ENCODE data around the gene RAD51B.

RAD51B gene

GRCh38 chr14:68548194-68549076 is 728.9 kb downstream of the RAD51B start:
- DNase-seq (ENCODE audit: insufficient read length, low spot score) (no peak), FAIRE-seq (no peak)
- no peak for TF ChIP-seq POU2F2 (IDR thresholded peaks at IDR 0.05; ENCODE audit: low read depth, low read length)
- TF ChIP-seq TAF1 (IDR thresholded peaks at IDR 0.05; ENCODE audit: low read depth, low read length): no peak
- no peak for TF ChIP-seq POLR2AphosphoS5 (IDR thresholded peaks at IDR 0.05; ENCODE audit: low read depth, low read length)
- no peak for TF ChIP-seq POLR2A (IDR thresholded peaks at IDR 0.05; ENCODE audit: low read depth, low read length)
- no peak for TF ChIP-seq PAX5 (IDR thresholded peaks at IDR 0.05; ENCODE audit: insufficient read depth, low read length, severe bottlenecking)
- no peak for TF ChIP-seq SPI1 (IDR thresholded peaks at IDR 0.05; ENCODE audit: low read depth, low read length)

GRCh38 chr14:68550338-68550715 is 730.7 kb downstream of the RAD51B start:
- no peak for TF ChIP-seq PAX5 (IDR thresholded peaks at IDR 0.05; ENCODE audit: insufficient read depth, low read length, severe bottlenecking)
- TF ChIP-seq SPI1 (IDR thresholded peaks at IDR 0.05; ENCODE audit: low read depth, low read length): no peak
- TF ChIP-seq POU2F2 (IDR thresholded peaks at IDR 0.05; ENCODE audit: low read depth, low read length): no peak
- TF ChIP-seq POLR2A (IDR thresholded peaks at IDR 0.05; ENCODE audit: low read depth, low read length): no peak
- TF ChIP-seq TAF1 (IDR thresholded peaks at IDR 0.05; ENCODE audit: low read depth, low read length): no peak
- no peak for TF ChIP-seq POLR2AphosphoS5 (IDR thresholded peaks at IDR 0.05; ENCODE audit: low read depth, low read length)
- DNase-seq (ENCODE audit: insufficient read length, low spot score) (no peak), FAIRE-seq (no peak)

GRCh38 chr14:68551045-68551683 is 731.6 kb downstream of the RAD51B start:
- DNase-seq (ENCODE audit: insufficient read length, low spot score) (no peak), FAIRE-seq (no peak)
- TF ChIP-seq PAX5 (IDR thresholded peaks at IDR 0.05; ENCODE audit: insufficient read depth, low read length, severe bottlenecking) (no peak), POLR2A (IDR thresholded peaks at IDR 0.05; ENCODE audit: low read depth, low read length) (no peak), TAF1 (IDR thresholded peaks at IDR 0.05; ENCODE audit: low read depth, low read length) (no peak), POLR2AphosphoS5 (IDR thresholded peaks at IDR 0.05; ENCODE audit: low read depth, low read length) (no peak), POU2F2 (IDR thresholded peaks at IDR 0.05; ENCODE audit: low read depth, low read length) (no peak), SPI1 (IDR thresholded peaks at IDR 0.05; ENCODE audit: low read depth, low read length) (no peak)

- DNase-seq (ENCODE audit: insufficient read length, low spot score) (no peak), FAIRE-seq (no peak)
- TF ChIP-seq TAF1 (IDR thresholded peaks at IDR 0.05; ENCODE audit: low read depth, low read length) (no peak), SPI1 (IDR thresholded peaks at IDR 0.05; ENCODE audit: low read depth, low read length) (no peak), POU2F2 (IDR thresholded peaks at IDR 0.05; ENCODE audit: low read depth, low read length) (no peak), POLR2AphosphoS5 (IDR thresholded peaks at IDR 0.05; ENCODE audit: low read depth, low read length) (no peak), POLR2A (IDR thresholded peaks at IDR 0.05; ENCODE audit: low read depth, low read length) (no peak), PAX5 (IDR thresholded peaks at IDR 0.05; ENCODE audit: insufficient read depth, low read length, severe bottlenecking) (no peak)
These were observed 732.5 kb downstream of the RAD51B start for GRCh38 chr14:68552075-68552474.

- no peak for FAIRE-seq
- 0 out of 2 replicates have a peak, but pooled peaks have one; percentile 4 for TF ChIP-seq SPI1 (IDR thresholded peaks at IDR 0.05; ENCODE audit: low read depth, low read length)
- TF ChIP-seq POLR2AphosphoS5 (IDR thresholded peaks at IDR 0.05; ENCODE audit: low read depth, low read length): no peak
- no peak for DNase-seq (ENCODE audit: insufficient read length, low spot score)
These were observed 733.0 kb downstream of the RAD51B start for GRCh38 chr14:68552602-68553001.

DNA sequence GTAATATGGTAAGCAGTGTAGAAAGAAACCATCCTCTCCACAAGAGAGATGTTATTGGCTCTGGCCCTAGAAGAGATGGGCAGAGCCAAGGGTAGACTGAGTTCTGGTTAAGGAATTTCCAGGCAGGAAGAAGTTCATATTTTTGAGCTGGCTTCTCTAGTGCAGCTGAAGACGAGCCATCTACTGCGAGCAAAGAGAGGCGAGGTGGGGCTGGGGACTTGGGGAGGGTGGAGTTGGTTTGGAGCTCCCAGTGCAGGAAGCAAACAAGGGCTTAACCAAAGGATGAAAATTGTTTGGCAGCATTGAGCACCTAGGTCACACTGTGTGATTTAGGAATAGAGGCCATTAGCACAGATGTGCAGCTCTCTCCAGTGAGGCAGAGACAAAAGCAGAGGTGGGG is 733.7 kb downstream of the RAD51B start:
- DNase-seq (ENCODE audit: insufficient read length, low spot score): no peak
- no peak for FAIRE-seq
- TF ChIP-seq POLR2AphosphoS5 (IDR thresholded peaks at IDR 0.05; ENCODE audit: low read depth, low read length) (no peak), TAF1 (IDR thresholded peaks at IDR 0.05; ENCODE audit: low read depth, low read length) (no peak)

- DNase-seq (ENCODE audit: insufficient read length, low spot score): no peak
These were observed 734.7 kb downstream of the RAD51B start for GRCh38 chr14:68554231-68554630.

GRCh38 chr14:68556253-68556652 is 736.7 kb downstream of the RAD51B start:
- no peak for DNase-seq (ENCODE audit: insufficient read length, low spot score)
- TF ChIP-seq SPI1 (IDR thresholded peaks at IDR 0.05; ENCODE audit: low read depth, low read length) (no peak), POLR2A (IDR thresholded peaks at IDR 0.05; ENCODE audit: low read depth, low read length) (no peak), TAF1 (IDR thresholded peaks at IDR 0.05; ENCODE audit: low read depth, low read length) (no peak), POLR2AphosphoS5 (IDR thresholded peaks at IDR 0.05; ENCODE audit: low read depth, low read length) (no peak), POU2F2 (IDR thresholded peaks at IDR 0.05; ENCODE audit: low read depth, low read length) (no peak), PAX5 (IDR thresholded peaks at IDR 0.05; ENCODE audit: insufficient read depth, low read length, severe bottlenecking) (no peak)
- FAIRE-seq: no peak

More at GRCh38 chr14:68554231-68554630, 734.7 kb downstream of the RAD51B start:
- no peak for TF ChIP-seq TAF1 (IDR thresholded peaks at IDR 0.05; ENCODE audit: low read depth, low read length)
- TF ChIP-seq POU2F2 (IDR thresholded peaks at IDR 0.05; ENCODE audit: low read depth, low read length): no peak
- TF ChIP-seq PAX5 (IDR thresholded peaks at IDR 0.05; ENCODE audit: insufficient read depth, low read length, severe bottlenecking): no peak
- no peak for TF ChIP-seq SPI1 (IDR thresholded peaks at IDR 0.05; ENCODE audit: low read depth, low read length)
- TF ChIP-seq POLR2AphosphoS5 (IDR thresholded peaks at IDR 0.05; ENCODE audit: low read depth, low read length): no peak
- no peak for TF ChIP-seq POLR2A (IDR thresholded peaks at IDR 0.05; ENCODE audit: low read depth, low read length)
- no peak for FAIRE-seq

DNA sequence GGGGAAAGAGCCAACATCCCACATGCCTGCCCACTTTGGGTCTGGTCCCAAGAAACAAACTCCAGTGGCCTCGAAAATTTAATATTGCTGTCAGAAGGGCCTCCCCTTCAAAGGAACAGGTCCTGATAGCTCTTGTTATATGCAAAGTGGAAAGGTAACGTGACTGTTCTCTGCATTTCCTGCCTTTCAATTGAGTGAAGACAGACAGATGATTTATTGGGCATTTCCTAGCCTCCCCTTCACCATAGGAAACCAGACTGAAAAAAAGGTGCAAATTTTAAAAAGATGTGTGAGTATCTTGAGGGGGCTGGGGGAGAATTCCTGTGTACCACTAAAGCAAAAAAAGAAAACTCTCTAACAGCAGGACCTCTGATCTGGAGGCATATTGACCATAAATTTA is 738.1 kb downstream of the RAD51B start:
- DNase-seq (ENCODE audit: insufficient read length, low spot score) (no peak), FAIRE-seq (no peak)
- no peak for TF ChIP-seq SPI1 (IDR thresholded peaks at IDR 0.05; ENCODE audit: low read depth, low read length)
- TF ChIP-seq POU2F2 (IDR thresholded peaks at IDR 0.05; ENCODE audit: low read depth, low read length): no peak
- no peak for TF ChIP-seq PAX5 (IDR thresholded peaks at IDR 0.05; ENCODE audit: insufficient read depth, low read length, severe bottlenecking)
- TF ChIP-seq POLR2AphosphoS5 (IDR thresholded peaks at IDR 0.05; ENCODE audit: low read depth, low read length): no peak
- no peak for TF ChIP-seq POLR2A (IDR thresholded peaks at IDR 0.05; ENCODE audit: low read depth, low read length)
- TF ChIP-seq TAF1 (IDR thresholded peaks at IDR 0.05; ENCODE audit: low read depth, low read length): no peak

Measured in GM12891 (cell line).